Liver (tissue), 9 donors: Measurements from ENCODE around the gene TUT4. TPM values are rescaled to one million over a fixed set of nuclear protein-coding genes. Genes with fewer than 3 reads are reported as not detected.

Experiments
- DNase-seq: peaks from one replicate; pipeline ENCODE4 v3.0.0-alpha.2; 2017; ENCODE audit warnings: low spot score
- H3K27ac ChIP-seq, 2 donors: one replicate each; pipeline ENCODE4 v1.7.0; 2013; ENCODE audit warnings: inconsistent platforms in 2 of 2, low read length in 2 of 2, control low read depth in 1 of 2, low read depth in 1 of 2, mild to moderate bottlenecking in 1 of 2
- H3K27me3 ChIP-seq, 4 donors: one replicate each; pipeline versions ENCODE4 v1.6.1 to v1.7.0; 2013; ENCODE audit warnings: low read length in 3 of 4, inconsistent platforms in 1 of 4, mild to moderate bottlenecking in 1 of 4, moderate library complexity in 1 of 4; ENCODE audit not compliant: control insufficient read depth in 4 of 4, insufficient read depth in 4 of 4
- H3K36me3 ChIP-seq, 4 donors: one replicate each; pipeline versions ENCODE4 v1.6.1 to v1.7.0; 2013; ENCODE audit warnings: low read length in 3 of 4, mild to moderate bottlenecking in 3 of 4, low read depth in 1 of 4, moderate library complexity in 1 of 4; ENCODE audit not compliant: control insufficient read depth in 4 of 4, insufficient read depth in 3 of 4
- H3K4me1 ChIP-seq, 4 donors: one replicate each; pipeline versions ENCODE4 v1.6.1 to v1.7.0; 2013; ENCODE audit warnings: low read length in 3 of 4, mild to moderate bottlenecking in 3 of 4, moderate library complexity in 1 of 4; ENCODE audit not compliant: control insufficient read depth in 4 of 4, insufficient read depth in 4 of 4
- H3K4me3 ChIP-seq, 3 donors: one replicate each; pipeline versions ENCODE4 v1.6.1 to v1.7.0; 2013; ENCODE audit warnings: low read length in 3 of 3, control low read depth in 1 of 3, low read depth in 1 of 3, mild to moderate bottlenecking in 1 of 3
- H3K9ac ChIP-seq, 2 donors: one replicate each; pipeline ENCODE4 v1.7.0; 2013; ENCODE audit warnings: low read length in 2 of 2, mild to moderate bottlenecking in 2 of 2, moderate library complexity in 2 of 2, control low read depth in 1 of 2, low read depth in 1 of 2
- H3K9me3 ChIP-seq, 4 donors: one replicate each; pipeline versions ENCODE4 v1.6.1 to v1.7.0; 2013; ENCODE audit warnings: low read length in 3 of 4; ENCODE audit not compliant: control insufficient read depth in 4 of 4
- ATF3 ChIP-seq: IDR thresholded peaks from 2 replicates; pipeline ENCODE4 v1.6.1; 2016; ENCODE audit warnings: antibody characterized with exemption
- CTCF ChIP-seq: fragments of 150-350 bp; IDR thresholded peaks from 2 replicates; pipeline ENCODE4 v1.5.1; 2017; ENCODE audit warnings: improper control_type of control experiment, low read depth, low read length; ENCODE audit not compliant: missing input control
- FOXA1 ChIP-seq: IDR thresholded peaks from 2 replicates; pipeline ENCODE4 v1.6.1; 2016; ENCODE audit warnings: antibody characterized with exemption
- FOXA2 ChIP-seq: IDR thresholded peaks from 2 replicates; pipeline ENCODE4 v1.6.1; 2016; ENCODE audit warnings: antibody characterized with exemption
- GABPA ChIP-seq, 2 donors: IDR thresholded peaks in 1 of 2; conservative IDR thresholded peaks in 1 of 2; 2 replicates each; pipeline ENCODE4 v1.6.1; 2016; ENCODE audit warnings: antibody characterized with exemption in 2 of 2, mild to moderate bottlenecking in 1 of 2, moderate library complexity in 1 of 2
- HNF4A ChIP-seq, 2 donors: conservative IDR thresholded peaks; 2 replicates each; pipeline ENCODE4 v1.6.1; 2016; ENCODE audit warnings: antibody characterized with exemption in 2 of 2, mild to moderate bottlenecking in 2 of 2
- JUND ChIP-seq, 2 donors: IDR thresholded peaks; 2 replicates each; pipeline ENCODE4 v1.6.1; 2016; ENCODE audit warnings: antibody characterized with exemption in 2 of 2
- NR2F2 ChIP-seq: IDR thresholded peaks from 2 replicates; pipeline ENCODE4 v1.6.1; 2016; ENCODE audit warnings: antibody characterized with exemption
- RAD21 ChIP-seq, 2 donors: IDR thresholded peaks; 2 replicates each; pipeline ENCODE4 v1.6.1; 2016; ENCODE audit warnings: antibody characterized with exemption in 2 of 2, mild to moderate bottlenecking in 2 of 2
- RXRA ChIP-seq, 2 donors: IDR thresholded peaks; 2 replicates each; pipeline ENCODE4 v1.6.1; 2017 to 2018; ENCODE audit warnings: antibody characterized with exemption in 2 of 2, mild to moderate bottlenecking in 1 of 2
- SP1 ChIP-seq: IDR thresholded peaks from 2 replicates; pipeline ENCODE4 v1.6.1; 2018; ENCODE audit warnings: antibody characterized with exemption, mild to moderate bottlenecking
- TAF1 ChIP-seq: conservative IDR thresholded peaks from 2 replicates; pipeline ENCODE4 v1.6.1; 2016; ENCODE audit warnings: antibody characterized with exemption, mild to moderate bottlenecking
- YY1 ChIP-seq: IDR thresholded peaks from 2 replicates; pipeline ENCODE4 v1.6.1; 2016; ENCODE audit warnings: antibody characterized with exemption, mild to moderate bottlenecking
- WGBS: extraction: QIAGEN DNeasy Blood & Tissue Kit; methylation state at CpG from one replicate; pipeline ENCODE4 v1.1.7; 2013; 5-methylcytosine and 5-hydroxymethylcytosine counted together
- polyA plus RNA-seq, 2 donors: library from polyadenylated mRNA; stranded (reverse) in 1 of 2; unstranded in 1 of 2; fragments of 200-250 nt in 1 of 2; fragments of >200 nt in 1 of 2; fragmentation: Nextera tagmentation in 1 of 2; extraction: Ambion mirVana in 1 of 2; gene quantifications; one replicate each; pipeline versions ENCODE4 v1.2.1 to v1.2.3, GENCODE V29; 2013 to 2015
- total RNA-seq, 2 donors: library from RNA; depleted of rRNA; stranded (reverse); fragments of >200 nt; gene quantifications; one replicate each; pipeline ENCODE4 v1.2.3, GENCODE V29; 2014
- TF ChIP-seq, protein P1 (sequence below): IDR thresholded peaks from 2 replicates; pipeline ENCODE4 v1.6.1; 2016; ENCODE audit warnings: antibody characterized with exemption, mild to moderate bottlenecking
- TF ChIP-seq, protein P2 (sequence below): IDR thresholded peaks from 2 replicates; pipeline ENCODE4 v1.6.1; 2016; ENCODE audit warnings: antibody characterized with exemption
- donor health status: healthy.
- donor health status: healthy.
- donor health status: healthy.
- donor health status: healthy.
- donor health status: healthy.

The TUT4 gene
- total and polyA plus RNA-seq, 4 donors = 12.2 to 28.0 (median 24.0) TPM

- no peak for DNase-seq
- no peak for TF ChIP-seq YY1
- no peak for TF ChIP-seq FOXA1
- no peak for TF ChIP-seq CTCF
- no peak for TF ChIP-seq GABPA (IDR thresholded peaks at IDR 0.05 in 1 of 2, conservative IDR thresholded peaks at IDR 0.05 in 1 of 2)
- TF ChIP-seq, protein P1, sequence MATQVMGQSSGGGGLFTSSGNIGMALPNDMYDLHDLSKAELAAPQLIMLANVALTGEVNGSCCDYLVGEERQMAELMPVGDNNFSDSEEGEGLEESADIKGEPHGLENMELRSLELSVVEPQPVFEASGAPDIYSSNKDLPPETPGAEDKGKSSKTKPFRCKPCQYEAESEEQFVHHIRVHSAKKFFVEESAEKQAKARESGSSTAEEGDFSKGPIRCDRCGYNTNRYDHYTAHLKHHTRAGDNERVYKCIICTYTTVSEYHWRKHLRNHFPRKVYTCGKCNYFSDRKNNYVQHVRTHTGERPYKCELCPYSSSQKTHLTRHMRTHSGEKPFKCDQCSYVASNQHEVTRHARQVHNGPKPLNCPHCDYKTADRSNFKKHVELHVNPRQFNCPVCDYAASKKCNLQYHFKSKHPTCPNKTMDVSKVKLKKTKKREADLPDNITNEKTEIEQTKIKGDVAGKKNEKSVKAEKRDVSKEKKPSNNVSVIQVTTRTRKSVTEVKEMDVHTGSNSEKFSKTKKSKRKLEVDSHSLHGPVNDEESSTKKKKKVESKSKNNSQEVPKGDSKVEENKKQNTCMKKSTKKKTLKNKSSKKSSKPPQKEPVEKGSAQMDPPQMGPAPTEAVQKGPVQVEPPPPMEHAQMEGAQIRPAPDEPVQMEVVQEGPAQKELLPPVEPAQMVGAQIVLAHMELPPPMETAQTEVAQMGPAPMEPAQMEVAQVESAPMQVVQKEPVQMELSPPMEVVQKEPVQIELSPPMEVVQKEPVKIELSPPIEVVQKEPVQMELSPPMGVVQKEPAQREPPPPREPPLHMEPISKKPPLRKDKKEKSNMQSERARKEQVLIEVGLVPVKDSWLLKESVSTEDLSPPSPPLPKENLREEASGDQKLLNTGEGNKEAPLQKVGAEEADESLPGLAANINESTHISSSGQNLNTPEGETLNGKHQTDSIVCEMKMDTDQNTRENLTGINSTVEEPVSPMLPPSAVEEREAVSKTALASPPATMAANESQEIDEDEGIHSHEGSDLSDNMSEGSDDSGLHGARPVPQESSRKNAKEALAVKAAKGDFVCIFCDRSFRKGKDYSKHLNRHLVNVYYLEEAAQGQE = no peak
- no peak for TF ChIP-seq NR2F2
- TF ChIP-seq TAF1 = no peak
Observed at GRCh38 chr1:52598729-52599128, 45.8 kb upstream of the TUT4 start.

GRCh38 chr1:52597912-52598311 lies 45.0 kb upstream of the TUT4 start:
- H3K36me3 ChIP-seq = no peaks in the 10 kb centered on the region
- no peak for DNase-seq
- no peaks in the 10 kb centered on the region for H3K27me3 ChIP-seq
- H3K4me3 ChIP-seq = no peak overlapping the region
- TF ChIP-seq RAD21 (IDR thresholded peaks at IDR 0.05) (no peak), FOXA1 (no peak), JUND (IDR thresholded peaks at IDR 0.05) (no peak), ATF3 (no peak), SP1 (no peak), NR2F2 (no peak), HNF4A (conservative IDR thresholded peaks at IDR 0.05) (no peak), CTCF (no peak), FOXA2 (no peak), TAF1 (no peak), RXRA (IDR thresholded peaks at IDR 0.05) (no peak)
- TF ChIP-seq, protein P2, sequence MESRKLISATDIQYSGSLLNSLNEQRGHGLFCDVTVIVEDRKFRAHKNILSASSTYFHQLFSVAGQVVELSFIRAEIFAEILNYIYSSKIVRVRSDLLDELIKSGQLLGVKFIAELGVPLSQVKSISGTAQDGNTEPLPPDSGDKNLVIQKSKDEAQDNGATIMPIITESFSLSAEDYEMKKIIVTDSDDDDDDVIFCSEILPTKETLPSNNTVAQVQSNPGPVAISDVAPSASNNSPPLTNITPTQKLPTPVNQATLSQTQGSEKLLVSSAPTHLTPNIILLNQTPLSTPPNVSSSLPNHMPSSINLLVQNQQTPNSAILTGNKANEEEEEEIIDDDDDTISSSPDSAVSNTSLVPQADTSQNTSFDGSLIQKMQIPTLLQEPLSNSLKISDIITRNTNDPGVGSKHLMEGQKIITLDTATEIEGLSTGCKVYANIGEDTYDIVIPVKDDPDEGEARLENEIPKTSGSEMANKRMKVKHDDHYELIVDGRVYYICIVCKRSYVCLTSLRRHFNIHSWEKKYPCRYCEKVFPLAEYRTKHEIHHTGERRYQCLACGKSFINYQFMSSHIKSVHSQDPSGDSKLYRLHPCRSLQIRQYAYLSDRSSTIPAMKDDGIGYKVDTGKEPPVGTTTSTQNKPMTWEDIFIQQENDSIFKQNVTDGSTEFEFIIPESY = no peak
- TF ChIP-seq, protein P1 = no peak
- H3K9ac ChIP-seq = no peak overlapping the region
- WGBS = 61% methylated on average over 2 of the region's 2 CpGs
- no peak overlapping the region for H3K27ac ChIP-seq
- H3K9me3 ChIP-seq = no peaks in the 10 kb centered on the region
- peaks cover 0 to 10% (median 0%) of the 10 kb centered on the region in 4 donors for H3K4me1 ChIP-seq

More at GRCh38 chr1:52598729-52599128, 45.8 kb upstream of the TUT4 start:
- no peaks in the 10 kb centered on the region for H3K27me3 ChIP-seq
- WGBS = 96% methylated on average over 7 of the region's 7 CpGs
- H3K4me1 ChIP-seq = peaks cover 0 to 12% (median 0%) of the 10 kb centered on the region in 4 donors
- no peak overlapping the region for H3K9ac ChIP-seq
- no peaks in the 10 kb centered on the region for H3K9me3 ChIP-seq
- H3K27ac ChIP-seq = no peak overlapping the region
- H3K36me3 ChIP-seq = no peaks in the 10 kb centered on the region
- H3K4me3 ChIP-seq = no peak overlapping the region
